ENCODE results near the gene MAPRE2.

GRCh38 chr18:35144698-35145097 lies 103.5 kb downstream of the MAPRE2 start:
- TF ChIP-seq, protein P1, sequence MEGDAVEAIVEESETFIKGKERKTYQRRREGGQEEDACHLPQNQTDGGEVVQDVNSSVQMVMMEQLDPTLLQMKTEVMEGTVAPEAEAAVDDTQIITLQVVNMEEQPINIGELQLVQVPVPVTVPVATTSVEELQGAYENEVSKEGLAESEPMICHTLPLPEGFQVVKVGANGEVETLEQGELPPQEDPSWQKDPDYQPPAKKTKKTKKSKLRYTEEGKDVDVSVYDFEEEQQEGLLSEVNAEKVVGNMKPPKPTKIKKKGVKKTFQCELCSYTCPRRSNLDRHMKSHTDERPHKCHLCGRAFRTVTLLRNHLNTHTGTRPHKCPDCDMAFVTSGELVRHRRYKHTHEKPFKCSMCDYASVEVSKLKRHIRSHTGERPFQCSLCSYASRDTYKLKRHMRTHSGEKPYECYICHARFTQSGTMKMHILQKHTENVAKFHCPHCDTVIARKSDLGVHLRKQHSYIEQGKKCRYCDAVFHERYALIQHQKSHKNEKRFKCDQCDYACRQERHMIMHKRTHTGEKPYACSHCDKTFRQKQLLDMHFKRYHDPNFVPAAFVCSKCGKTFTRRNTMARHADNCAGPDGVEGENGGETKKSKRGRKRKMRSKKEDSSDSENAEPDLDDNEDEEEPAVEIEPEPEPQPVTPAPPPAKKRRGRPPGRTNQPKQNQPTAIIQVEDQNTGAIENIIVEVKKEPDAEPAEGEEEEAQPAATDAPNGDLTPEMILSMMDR (conservative IDR thresholded peaks at IDR 0.05) = no peak
- TF ChIP-seq EZH2 (IDR thresholded peaks at IDR 0.05; ENCODE audit: low read depth) = no peak

All from PC-9 (cell line).